Fibroblast of the aortic adventitia (primary cell): ENCODE results near the gene PTPN5. TPM values are rescaled to one million over a fixed set of nuclear protein-coding genes. Genes with fewer than 3 reads are reported as not detected.

Experiments
- DNase-seq: peaks from one replicate; pipeline ENCODE4 v3.0.0-alpha.2; 2010; ENCODE audit warnings: low read depth
- H3K4me3 ChIP-seq: 2 replicates; pipeline ENCODE4 v1.5.1; 2011; ENCODE audit warnings: low read depth, mild to moderate bottlenecking, control low read depth, low read length, moderate library complexity
- total RNA-seq: library from RNA; depleted of rRNA; stranded (reverse); fragments of >200 nt; gene quantifications from 2 replicates; pipeline ENCODE4 v1.2.3, GENCODE V29; 2012; ENCODE audit warnings: low replicate concordance
- TF ChIP-seq, protein P1 (sequence below): IDR thresholded peaks from 2 replicates; pipeline ENCODE4 v1.5.1; 2011; ENCODE audit warnings: mild to moderate bottlenecking, low read length, control low read depth, inconsistent platforms; ENCODE audit not compliant: insufficient read depth

PTPN5 gene
- total RNA-seq, 1 donor = not detected

DNA sequence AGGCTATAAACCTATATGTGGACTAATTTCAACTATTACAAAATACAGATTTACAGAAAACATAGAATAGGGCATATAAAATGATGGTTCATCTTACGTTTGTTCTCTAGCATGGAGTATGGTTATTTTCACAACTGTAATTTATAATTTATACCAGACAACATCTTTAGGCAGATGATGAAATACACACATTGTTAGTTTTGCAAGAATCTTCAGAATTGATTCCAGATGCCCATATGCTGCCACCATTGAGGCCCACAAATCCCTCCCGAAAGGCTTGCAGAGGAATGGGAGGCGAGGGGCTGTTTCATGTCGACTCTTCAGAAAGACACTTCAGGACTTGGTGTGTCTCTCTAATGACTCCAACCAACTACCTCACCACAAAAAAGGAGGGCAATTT lies 6.2 kb downstream of the PTPN5 start:
- TF ChIP-seq, protein P1, sequence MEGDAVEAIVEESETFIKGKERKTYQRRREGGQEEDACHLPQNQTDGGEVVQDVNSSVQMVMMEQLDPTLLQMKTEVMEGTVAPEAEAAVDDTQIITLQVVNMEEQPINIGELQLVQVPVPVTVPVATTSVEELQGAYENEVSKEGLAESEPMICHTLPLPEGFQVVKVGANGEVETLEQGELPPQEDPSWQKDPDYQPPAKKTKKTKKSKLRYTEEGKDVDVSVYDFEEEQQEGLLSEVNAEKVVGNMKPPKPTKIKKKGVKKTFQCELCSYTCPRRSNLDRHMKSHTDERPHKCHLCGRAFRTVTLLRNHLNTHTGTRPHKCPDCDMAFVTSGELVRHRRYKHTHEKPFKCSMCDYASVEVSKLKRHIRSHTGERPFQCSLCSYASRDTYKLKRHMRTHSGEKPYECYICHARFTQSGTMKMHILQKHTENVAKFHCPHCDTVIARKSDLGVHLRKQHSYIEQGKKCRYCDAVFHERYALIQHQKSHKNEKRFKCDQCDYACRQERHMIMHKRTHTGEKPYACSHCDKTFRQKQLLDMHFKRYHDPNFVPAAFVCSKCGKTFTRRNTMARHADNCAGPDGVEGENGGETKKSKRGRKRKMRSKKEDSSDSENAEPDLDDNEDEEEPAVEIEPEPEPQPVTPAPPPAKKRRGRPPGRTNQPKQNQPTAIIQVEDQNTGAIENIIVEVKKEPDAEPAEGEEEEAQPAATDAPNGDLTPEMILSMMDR = no peak
- no peak for DNase-seq
- no peak overlapping the region for H3K4me3 ChIP-seq

DNA sequence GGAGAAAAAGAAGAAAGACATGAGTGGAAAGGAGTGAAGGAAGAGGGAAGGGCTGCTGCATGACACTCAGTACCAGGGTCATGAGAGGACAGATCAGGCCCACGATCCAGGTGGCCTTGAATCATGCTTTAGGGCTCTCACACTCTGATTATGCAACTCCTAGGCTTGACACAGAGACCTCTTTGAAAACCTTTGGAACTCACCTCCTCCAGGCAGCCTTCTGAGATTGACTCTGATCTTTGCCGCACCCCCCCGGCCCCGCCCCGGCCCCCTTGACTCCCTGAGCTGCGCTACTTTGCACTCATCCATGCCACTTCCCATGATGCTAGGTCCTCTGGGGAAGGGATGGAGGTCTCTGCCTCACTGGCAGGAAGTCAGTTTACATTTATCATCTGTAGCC lies 10.7 kb downstream of the PTPN5 start:
- TF ChIP-seq, protein P1 = no peak
- DNase-seq = no peak
- no peak overlapping the region for H3K4me3 ChIP-seq

DNA sequence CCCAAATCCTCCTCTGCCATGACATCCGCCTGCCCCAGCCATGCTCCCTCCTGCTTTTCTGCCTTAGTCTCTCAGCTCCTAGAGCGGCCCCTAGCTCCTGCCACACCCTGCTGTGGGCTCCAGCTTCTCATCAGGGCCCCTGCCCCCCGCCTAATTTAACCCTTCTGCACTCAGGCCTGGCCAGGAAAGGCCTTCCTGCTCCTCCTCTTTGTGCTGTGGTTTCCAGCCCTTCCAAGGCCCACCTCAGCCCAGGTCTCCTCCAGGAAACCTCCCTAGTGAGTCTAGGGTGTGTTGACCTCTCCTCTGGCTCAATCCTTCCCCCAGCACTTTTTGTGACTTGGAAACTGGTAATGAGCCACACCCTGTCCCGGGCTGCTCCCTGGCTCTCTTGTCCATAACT lies 11.3 kb downstream of the PTPN5 start:
- no peak for DNase-seq
- TF ChIP-seq, protein P1 = no peak
- H3K4me3 ChIP-seq = no peak overlapping the region

DNA sequence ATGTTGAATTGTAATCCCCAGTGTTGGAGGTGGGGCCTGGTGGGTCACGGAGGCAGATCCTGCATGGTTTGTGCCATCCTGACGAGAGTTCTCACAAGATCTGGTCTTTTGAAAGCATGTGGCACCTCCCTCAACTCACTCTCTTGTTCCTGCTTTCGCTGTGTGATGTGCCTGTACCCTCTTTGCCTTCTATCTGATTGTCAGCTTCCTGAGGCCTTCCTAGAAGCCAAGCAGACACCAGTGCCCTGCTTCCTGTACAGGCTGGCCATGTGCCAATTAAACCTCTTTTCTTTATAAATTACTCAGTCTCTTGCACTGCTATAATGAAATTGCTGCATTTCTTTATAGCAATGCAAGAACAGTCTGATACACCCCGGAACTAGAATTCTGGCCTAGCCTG lies 13.1 kb downstream of the PTPN5 start:
- H3K4me3 ChIP-seq = no peak overlapping the region
- TF ChIP-seq, protein P1 = no peak
- no peak for DNase-seq

DNA sequence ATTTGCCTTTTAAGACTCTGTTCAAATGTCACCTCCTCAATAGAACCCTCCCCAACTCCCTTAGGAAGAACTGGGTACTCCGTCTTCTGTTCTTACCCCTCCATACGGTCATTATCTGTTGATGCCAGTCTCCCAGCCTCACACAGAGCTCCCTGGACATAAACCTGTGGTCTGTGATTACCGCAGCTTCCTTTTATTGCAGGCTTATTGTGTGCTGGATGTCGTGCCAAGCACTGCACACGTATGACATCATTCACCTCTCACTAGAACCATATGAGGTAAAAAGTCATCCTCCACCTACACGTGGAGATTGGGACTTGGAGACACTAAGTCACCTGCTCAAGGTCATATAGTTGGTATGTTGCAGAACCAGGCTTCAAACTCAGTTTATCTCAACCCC lies 15.3 kb downstream of the PTPN5 start:
- TF ChIP-seq, protein P1 = no peak
- no peak for DNase-seq
- H3K4me3 ChIP-seq = no peak overlapping the region

DNA sequence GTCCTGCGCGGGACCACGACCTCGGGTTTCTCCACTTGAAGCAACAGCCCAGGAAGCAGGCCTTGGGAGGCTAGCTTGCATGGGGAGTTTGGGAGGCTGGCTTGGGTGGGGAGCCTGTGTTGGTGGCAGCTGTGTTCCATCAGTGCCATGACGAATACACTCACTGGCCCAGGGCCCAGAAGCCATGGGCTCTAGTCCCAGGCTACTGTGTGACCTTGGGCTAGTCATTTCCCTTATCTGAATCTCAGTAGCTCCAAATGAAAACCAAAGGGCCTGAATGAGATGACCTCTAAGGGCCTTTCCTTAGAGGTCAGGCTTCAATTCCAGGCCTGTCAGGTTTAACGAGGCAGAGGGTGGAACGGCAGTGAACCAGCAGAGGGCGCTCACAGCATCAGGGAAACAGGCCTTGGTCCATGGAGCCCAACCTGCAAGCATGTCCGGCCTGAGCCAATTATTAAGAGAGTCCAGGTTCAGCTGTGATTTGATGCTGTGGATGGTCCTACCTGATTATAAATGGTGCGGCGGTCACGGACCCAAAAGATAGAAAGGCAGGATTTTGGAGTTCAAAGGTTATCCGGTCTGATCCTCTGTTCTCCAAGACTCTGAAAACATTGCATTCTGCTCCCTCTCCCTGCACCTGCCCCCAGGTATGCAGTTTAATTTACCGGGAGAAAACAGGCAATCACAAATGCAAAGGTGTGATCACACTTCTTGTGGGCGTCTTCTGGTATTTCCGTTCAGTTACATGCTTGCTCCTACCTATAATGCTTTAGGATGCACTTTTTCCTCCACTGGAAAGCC lies 15.9 kb downstream of the PTPN5 start:
- H3K4me3 ChIP-seq = no peak overlapping the region
- TF ChIP-seq, protein P1 = peak; percentile 51
- peak; percentile 59 for DNase-seq

DNA sequence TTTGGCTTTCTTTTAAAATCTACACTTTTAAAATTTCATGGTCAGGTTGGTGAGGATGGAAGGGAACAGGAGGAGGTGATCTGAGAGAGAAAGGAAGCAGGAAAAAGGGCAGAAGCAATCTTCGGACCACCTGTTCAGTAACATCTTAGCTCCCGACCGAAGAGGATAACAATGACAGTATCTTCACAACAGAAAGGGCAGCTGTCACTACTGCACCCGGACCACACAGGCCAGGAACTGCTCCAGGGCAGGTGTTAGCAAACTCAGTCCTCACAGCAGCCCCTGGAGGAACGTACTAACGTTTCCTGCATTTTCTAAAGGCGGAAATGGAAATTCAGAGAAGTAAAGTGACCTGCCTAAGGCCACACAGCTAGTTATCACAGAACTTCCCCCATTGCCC lies 16.8 kb downstream of the PTPN5 start:
- no peak for DNase-seq
- no peak overlapping the region for H3K4me3 ChIP-seq
- TF ChIP-seq, protein P1 = no peak
